Measurements from ENCODE around the gene SBNO2. TPM values are rescaled to one million over a fixed set of nuclear protein-coding genes. Genes with fewer than 3 reads are reported as not detected.

SBNO2 gene
- total and polyA plus RNA-seq, 2 experiments from 2014 or later: 6.9 to 35.4 TPM

DNA sequence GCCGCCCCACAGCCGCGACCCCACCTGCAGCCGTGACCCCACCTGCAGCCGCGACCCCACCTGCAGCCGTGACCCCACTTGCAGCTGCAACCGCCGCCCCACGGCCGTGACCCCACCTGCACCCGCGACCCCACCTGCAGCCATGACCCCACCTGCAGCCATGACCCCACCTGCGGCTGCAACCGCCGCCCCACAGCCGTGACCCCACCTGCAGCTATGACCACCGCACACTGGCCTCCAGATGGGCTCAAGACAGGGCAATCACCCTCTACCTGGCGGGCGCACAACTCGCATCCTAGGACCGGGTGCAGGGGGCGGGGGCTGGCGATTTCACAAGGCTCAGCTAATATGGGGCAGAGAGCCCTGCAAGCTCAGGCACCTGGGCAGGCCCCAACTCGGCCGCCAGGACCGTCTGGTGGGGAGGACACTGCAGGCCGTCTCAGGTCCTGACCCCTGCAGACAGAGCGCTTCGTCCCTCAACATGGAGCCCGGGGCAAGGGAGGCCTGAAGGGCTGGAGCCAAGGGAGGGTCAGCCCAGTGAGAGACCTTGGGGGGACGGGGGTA lies 15.1 kb downstream of the SBNO2 start:
- no peak for DNase-seq (ENCODE audit: low spot score)
- Histone ChIP-seq H3K4me1 (ENCODE audit: insufficient read depth) (no peaks in the 10 kb centered on the region), H3K36me3 (ENCODE audit: insufficient read depth) (no peaks in the 10 kb centered on the region), H3K4me3 (no peak overlapping the region), H3K79me2 (replicated peaks; ENCODE audit: insufficient read depth) (peaks cover 15% of the 10 kb centered on the region; the same call in 1 of the 2 replicates), H3K27ac (ENCODE audit: low read depth) (no peak overlapping the region), H3K27me3 (ENCODE audit: insufficient read depth) (no peaks in the 10 kb centered on the region), H2AFZ (no peak overlapping the region), H3K4me2 (no peak overlapping the region), H3F3A (replicated peaks; ENCODE audit: low read depth) (0 out of 2 replicates have a peak, but pooled peaks cover 3% of the 10 kb centered on the region), H4K20me1 (replicated peaks; ENCODE audit: insufficient read depth) (peaks cover 5% of the 10 kb centered on the region; the same call in 1 of the 2 replicates), H3K9me2 (ENCODE audit: insufficient read depth) (no peaks in the 10 kb centered on the region)
- Mint-ChIP-seq H3K4me3 (no peak overlapping the region), H3K9me3 (no peaks in the 10 kb centered on the region; the same call in 2 of the 3 replicates), H3K4me1 (peaks cover 11% of the 10 kb centered on the region), H3K27me3 (ENCODE audit: insufficient read depth, low read depth, poor library complexity) (peaks cover 10% of the 10 kb centered on the region), H3K27ac (no peak overlapping the region), H3K36me3 (ENCODE audit: low read depth) (no peaks in the 10 kb centered on the region)
- ATAC-seq: no peak
- TF ChIP-seq, protein P1, sequence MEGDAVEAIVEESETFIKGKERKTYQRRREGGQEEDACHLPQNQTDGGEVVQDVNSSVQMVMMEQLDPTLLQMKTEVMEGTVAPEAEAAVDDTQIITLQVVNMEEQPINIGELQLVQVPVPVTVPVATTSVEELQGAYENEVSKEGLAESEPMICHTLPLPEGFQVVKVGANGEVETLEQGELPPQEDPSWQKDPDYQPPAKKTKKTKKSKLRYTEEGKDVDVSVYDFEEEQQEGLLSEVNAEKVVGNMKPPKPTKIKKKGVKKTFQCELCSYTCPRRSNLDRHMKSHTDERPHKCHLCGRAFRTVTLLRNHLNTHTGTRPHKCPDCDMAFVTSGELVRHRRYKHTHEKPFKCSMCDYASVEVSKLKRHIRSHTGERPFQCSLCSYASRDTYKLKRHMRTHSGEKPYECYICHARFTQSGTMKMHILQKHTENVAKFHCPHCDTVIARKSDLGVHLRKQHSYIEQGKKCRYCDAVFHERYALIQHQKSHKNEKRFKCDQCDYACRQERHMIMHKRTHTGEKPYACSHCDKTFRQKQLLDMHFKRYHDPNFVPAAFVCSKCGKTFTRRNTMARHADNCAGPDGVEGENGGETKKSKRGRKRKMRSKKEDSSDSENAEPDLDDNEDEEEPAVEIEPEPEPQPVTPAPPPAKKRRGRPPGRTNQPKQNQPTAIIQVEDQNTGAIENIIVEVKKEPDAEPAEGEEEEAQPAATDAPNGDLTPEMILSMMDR (conservative IDR thresholded peaks at IDR 0.05; ENCODE audit: low read depth in 2 of 2): no peak

DNA sequence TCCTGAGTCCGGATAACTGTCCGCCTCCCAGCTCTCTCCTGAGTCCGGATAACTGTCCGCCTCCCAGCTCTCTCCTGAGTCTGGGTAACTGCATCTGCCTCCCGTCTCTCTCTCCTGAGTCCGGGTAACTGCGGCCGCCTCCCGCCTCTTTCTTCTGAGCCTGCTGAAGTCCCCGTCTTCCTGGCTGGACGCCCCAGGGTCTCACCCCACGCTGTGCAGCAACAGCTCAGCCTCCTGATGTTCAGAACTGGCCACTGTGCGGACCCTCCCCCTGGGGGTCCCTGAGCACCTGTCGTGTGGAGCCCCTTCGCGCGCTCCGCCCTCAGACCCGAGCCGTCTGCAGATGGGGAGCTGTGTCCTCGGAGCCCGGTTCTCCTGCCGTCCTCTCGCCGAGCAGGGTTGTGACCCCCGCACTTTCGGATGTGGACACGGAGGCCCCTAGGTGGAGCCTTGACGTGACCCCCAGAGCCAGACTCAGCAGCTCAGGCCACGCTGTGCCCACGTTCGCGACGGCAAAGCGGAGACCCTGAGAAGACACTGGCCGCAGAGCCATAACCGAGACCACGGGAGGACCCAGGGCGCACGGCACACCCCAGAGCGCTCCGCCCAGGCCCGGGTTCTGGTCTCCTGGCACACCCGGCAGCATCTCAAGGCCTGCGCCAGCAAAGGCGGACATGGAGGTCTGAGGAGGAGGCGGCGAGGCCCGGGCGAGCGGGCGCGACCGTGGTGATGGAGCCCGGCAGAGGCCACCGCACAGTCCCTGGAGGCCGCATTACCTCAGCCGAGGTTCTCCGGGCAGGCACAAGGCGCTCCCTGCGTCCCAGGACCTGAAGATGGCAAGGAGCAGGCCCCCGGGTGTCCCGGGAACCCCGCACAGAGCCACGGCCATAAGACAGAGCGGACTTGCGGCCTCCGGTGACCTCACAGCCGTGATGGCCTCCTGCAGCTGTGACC lies 15.9 kb downstream of the SBNO2 start:
- Histone ChIP-seq H3F3A (replicated peaks; ENCODE audit: low read depth) (0 out of 2 replicates have a peak, but pooled peaks cover 3% of the 10 kb centered on the region), H3K79me2 (replicated peaks; ENCODE audit: insufficient read depth) (peaks cover 15% of the 10 kb centered on the region; the same call in 1 of the 2 replicates), H3K27ac (ENCODE audit: low read depth) (no peak overlapping the region), H2AFZ (no peak overlapping the region), H4K20me1 (replicated peaks; ENCODE audit: insufficient read depth) (peaks cover 5% of the 10 kb centered on the region; the same call in 1 of the 2 replicates), H3K4me3 (no peak overlapping the region), H3K36me3 (ENCODE audit: insufficient read depth) (no peaks in the 10 kb centered on the region), H3K27me3 (ENCODE audit: insufficient read depth) (no peaks in the 10 kb centered on the region), H3K4me2 (no peak overlapping the region), H3K9me2 (ENCODE audit: insufficient read depth) (no peaks in the 10 kb centered on the region), H3K4me1 (ENCODE audit: insufficient read depth) (no peaks in the 10 kb centered on the region)
- Mint-ChIP-seq H3K9me3 (no peaks in the 10 kb centered on the region; the same call in 2 of the 3 replicates), H3K36me3 (ENCODE audit: low read depth) (peaks cover 3% of the 10 kb centered on the region; the same call in 1 of the 3 replicates), H3K27me3 (ENCODE audit: insufficient read depth, low read depth, poor library complexity) (peaks cover 8% of the 10 kb centered on the region), H3K4me1 (peaks cover 11% of the 10 kb centered on the region), H3K27ac (no peak overlapping the region), H3K4me3 (no peak overlapping the region)
- ATAC-seq: no peak
- DNase-seq (ENCODE audit: low spot score): no peak
- no peak for TF ChIP-seq POLR2AphosphoS5 (IDR thresholded peaks at IDR 0.05; ENCODE audit: low read depth)
- TF ChIP-seq NANOG (IDR thresholded peaks at IDR 0.05; ENCODE audit: borderline replicate concordance): no peak
- no peak for TF ChIP-seq STAT1 (IDR thresholded peaks at IDR 0.05; ENCODE audit: unreplicated experiment)
- TF ChIP-seq EZH2phosphoT487 (IDR thresholded peaks at IDR 0.05; ENCODE audit: unreplicated experiment): no peak
- TF ChIP-seq, protein P2, sequence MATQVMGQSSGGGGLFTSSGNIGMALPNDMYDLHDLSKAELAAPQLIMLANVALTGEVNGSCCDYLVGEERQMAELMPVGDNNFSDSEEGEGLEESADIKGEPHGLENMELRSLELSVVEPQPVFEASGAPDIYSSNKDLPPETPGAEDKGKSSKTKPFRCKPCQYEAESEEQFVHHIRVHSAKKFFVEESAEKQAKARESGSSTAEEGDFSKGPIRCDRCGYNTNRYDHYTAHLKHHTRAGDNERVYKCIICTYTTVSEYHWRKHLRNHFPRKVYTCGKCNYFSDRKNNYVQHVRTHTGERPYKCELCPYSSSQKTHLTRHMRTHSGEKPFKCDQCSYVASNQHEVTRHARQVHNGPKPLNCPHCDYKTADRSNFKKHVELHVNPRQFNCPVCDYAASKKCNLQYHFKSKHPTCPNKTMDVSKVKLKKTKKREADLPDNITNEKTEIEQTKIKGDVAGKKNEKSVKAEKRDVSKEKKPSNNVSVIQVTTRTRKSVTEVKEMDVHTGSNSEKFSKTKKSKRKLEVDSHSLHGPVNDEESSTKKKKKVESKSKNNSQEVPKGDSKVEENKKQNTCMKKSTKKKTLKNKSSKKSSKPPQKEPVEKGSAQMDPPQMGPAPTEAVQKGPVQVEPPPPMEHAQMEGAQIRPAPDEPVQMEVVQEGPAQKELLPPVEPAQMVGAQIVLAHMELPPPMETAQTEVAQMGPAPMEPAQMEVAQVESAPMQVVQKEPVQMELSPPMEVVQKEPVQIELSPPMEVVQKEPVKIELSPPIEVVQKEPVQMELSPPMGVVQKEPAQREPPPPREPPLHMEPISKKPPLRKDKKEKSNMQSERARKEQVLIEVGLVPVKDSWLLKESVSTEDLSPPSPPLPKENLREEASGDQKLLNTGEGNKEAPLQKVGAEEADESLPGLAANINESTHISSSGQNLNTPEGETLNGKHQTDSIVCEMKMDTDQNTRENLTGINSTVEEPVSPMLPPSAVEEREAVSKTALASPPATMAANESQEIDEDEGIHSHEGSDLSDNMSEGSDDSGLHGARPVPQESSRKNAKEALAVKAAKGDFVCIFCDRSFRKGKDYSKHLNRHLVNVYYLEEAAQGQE (IDR thresholded peaks at IDR 0.05; ENCODE audit: unreplicated experiment): no peak
- TF ChIP-seq, protein P1 (conservative IDR thresholded peaks at IDR 0.05; ENCODE audit: low read depth in 2 of 2): no peak
- no peak for TF ChIP-seq ZNF114 (CRISPR knock-in tag; IDR thresholded peaks at IDR 0.05)
- TF ChIP-seq JUNB (IDR thresholded peaks at IDR 0.05; ENCODE audit: unreplicated experiment): no peak

Data from GM23338 (cell line).